Measurements from ENCODE around the gene HCST.
"Not testable (repeated sequence)": the region's sequence is repeated elsewhere in the genome, so short reads cannot be mapped to it uniquely, and the experiment has no call there.

Gene HCST

DNA sequence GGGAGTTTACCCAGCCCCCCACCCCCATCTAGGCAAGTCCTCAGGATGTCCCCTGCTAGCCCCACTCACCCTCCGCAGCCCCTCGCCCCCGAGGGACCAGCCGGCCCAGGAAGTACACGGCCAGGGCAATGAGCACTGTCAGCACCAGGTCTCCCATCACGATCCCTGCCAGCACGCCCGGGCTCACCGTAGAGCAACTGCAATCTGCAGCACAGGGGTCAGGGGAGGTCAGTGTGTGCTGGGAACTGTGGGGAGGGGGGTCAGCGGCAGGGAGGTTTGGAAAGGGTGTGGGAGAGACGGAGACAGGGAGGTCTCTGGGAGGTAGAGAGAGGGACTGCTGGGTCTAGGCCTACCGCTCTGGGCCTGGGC is 5.0 kb downstream of the HCST start:
- DNase-seq = no peak

- no peak for DNase-seq
These were observed 5.7 kb downstream of the HCST start, which contains the start of gene TYROBP for GRCh38 chr19:35908010-35908441. Gene TYROBP (minus strand): TSS chr19:35908295. CDS start chr19:35908228, 67 bp downstream.

DNA sequence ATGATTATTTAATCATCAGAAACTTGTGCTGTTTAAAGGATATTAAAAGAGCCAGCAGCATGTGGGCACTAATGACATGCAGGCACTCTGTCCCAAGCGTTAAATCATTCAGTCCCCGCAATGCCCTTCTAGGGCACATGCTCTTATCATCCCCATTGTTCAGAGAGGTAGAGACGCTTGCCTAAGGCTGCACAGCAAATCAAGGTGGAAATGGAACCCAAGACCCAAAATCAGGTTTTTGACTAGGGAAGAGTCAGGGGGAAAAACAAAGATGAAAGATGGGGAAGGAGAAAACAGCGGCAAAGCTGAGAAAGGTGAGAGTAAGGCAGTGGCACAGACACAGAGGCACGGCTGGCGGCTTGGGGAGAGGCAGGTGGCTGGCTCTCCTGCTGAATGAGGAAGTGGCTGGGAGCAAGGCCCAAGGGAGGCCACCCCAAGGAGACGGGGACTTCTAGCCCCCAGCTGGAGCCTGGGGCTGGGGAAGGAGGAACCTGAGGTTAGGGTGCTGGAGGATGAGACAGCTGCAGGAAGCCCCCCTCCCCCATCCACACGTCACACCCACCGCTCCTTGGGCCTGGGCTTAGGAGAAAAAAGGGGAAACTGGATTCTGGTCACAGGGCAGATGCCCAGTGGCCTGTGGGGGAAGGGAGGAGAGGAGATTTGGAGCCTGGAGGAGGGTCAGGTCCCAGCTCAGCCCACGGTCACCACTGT is 6.8 kb downstream of the HCST start:
- no peak for DNase-seq

- no peak for DNase-seq
These were observed 7.3 kb downstream of the HCST start for GRCh38 chr19:35909684-35910035.

DNA sequence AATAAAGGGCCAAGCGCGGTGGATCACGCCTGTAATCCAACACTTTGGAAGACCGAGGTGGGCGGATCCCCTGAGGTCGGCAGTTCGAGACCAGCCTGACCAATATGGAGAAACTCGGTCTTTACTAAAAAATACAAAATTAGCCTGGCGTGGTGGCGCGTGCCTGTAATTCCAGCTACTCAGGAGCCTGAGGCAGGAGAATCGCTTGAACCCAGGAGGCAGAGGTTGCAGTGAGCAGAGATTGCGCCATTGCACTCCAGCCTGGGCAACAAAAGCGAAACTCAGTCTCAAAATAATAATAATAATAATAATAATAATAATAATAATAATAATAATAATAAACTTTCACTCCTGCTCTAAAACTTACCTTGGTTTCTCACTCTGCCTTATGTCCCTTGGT is 8.0 kb downstream of the HCST start:
- DNase-seq = not testable (repeated sequence)

DNA sequence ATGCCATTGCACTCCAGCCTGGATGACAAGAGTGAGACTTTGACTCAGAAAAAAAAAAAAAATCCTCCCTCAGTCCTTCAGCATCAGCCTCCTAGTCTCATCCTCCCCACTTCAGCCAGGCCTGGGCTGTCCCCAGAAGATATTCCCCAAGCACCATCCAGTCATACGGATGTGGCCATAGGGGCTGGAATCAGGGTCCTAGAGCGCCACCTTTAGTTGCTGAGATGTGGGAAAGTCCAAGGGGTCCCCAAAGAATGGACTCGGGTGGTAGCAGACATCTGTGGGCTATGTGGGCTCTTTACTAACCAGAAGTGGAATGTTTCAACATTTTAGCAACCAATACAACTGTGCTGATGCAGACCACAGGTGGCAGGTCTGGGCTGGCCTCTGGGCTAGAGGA is 8.8 kb downstream of the HCST start:
- no peak for DNase-seq

GRCh38 chr19:35911790-35912189 is 9.5 kb downstream of the HCST start:
- DNase-seq = peak; percentile 51

- peak; percentile 15 for DNase-seq
These were observed 11.3 kb downstream of the HCST start for GRCh38 chr19:35913589-35913988.

DNA sequence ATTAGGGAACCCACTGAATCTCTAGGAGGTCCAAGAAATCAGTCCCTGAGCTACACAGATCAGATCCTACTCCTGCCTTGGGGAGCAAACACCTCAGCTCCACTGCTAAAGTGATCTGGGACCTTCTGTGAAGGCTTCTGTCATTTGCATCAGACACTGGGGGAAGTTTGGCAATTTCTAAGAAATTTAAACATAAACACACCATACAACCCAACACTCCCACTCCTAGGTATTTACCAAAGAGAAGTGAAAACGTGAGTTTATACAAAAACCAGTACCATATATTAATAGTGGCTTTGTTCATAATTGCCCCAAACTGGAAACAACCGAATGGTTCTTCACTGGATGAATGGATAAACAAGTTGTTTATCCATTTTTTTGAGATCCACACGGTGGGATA is 13.1 kb downstream of the HCST start:
- DNase-seq = no peak

DNA sequence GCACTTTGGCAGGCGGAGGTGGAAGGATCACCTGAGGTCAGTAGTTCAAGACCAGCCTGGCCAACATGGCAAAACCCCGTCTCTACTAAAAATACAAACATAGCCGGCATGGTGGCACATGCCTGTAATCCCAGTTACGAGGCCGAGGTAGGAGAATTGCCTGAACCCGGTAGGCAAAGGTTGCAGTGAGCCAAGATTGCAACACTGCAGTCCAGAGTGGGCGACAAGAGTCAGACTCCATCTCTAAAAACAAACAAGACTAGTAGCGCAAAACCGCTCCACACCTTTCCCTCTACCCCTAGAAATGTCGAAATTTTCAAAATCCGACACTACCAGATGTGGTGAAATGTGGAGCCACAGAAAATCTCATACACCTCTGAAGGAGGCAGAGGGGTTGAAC is 17.0 kb downstream of the HCST start:
- DNase-seq = no peak

DNA sequence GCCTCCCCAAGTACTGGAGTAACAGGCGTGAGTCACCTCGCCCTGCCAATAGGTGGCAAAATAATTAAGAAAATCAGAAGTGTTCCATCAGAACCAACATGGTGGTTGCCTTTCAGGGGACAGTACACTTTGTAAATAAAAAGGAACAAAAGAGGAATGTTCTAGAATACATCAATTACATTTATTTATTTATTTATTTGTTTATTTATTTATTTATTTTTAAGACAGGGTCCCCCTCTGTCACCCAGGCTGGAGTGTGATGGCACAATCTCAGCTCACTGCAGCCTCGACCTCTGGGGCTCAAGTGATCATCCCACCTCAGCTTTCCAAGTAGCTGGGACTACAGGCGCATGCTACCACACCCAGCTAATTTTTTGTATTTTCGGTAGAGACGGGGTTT is 18.7 kb downstream of the HCST start:
- DNase-seq = no peak

DNA sequence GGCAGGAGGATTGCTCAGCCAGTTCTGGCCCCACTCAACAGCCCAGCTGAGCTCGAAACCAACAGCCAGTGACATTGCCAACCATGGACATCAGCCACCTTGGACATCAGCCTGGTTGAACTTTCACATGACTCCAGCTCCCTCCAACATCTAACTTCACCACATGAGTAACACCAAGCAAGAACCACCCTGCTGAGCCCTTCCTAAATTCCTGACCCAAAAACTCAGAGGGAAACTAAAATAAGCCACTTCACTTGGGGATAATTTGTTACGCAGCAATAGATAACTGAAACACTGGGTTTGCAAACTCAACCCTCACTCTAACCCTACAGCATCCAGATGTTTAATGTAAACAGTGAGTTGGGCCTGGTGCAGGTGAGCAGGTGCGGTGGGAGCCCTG is 23.2 kb downstream of the HCST start:
- DNase-seq = no peak

DNA sequence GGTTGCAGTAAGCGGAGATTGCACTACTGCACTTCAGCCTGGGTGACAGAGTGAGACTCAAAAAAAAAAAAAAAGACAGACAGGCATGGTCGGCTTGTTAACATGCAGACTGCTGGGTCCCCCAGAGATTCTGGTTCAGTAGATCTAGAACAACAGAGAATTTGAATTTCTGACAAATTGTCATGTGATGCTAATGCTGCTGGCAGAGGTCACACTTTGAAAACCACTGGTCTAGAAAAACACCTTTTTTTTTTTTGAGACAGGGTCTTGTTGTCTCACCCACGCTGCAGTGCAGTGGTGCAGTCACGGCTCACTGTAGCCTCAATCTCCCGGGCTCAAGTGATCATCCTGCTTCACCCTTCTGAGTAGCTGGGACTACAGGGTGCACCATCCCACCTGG is 26.2 kb downstream of the HCST start:
- no peak for DNase-seq

GRCh38 chr19:35929876-35930275 is 27.5 kb downstream of the HCST start:
- DNase-seq = no peak

GRCh38 chr19:35931161-35931873 is 29.0 kb downstream of the HCST start:
- peak; percentile 98 for DNase-seq

GRCh38 chr19:35931874-35932202 is 29.5 kb downstream of the HCST start:
- no peak for DNase-seq

- DNase-seq = no peak
These were observed 30.1 kb downstream of the HCST start for GRCh38 chr19:35932291-35932936.

GRCh38 chr19:35935911-35936737 is 33.8 kb downstream of the HCST start, which contains the start of gene LRFN3:
Gene LRFN3 (plus strand): TSS chr19:35936374. CDS start chr19:35939426, 3,052 bp downstream.
- DNase-seq = peak; percentile 17

DNA sequence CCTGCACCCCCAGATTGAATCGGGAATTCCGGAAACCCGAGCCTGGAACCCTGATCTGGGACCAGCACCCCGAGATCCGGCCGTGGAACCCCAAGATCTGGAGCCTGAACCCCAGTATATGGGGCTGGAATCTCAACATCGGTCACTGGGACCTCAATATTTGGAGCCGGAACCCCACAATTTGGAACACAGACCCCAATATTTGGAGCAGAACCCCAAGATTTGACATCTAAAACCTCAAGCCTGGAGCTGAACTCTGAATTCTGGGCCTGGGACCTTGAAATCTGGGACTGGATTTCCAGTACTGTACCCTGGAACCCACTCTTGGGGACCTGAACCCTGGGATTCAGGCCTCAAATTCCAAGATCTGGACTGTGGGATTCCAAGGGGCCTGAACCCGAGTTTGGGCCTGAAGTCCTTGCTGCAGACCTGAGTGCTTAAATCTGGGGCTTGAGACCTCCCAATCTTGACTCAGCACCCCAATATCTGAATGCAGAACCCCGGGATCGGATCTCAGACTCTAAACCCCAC is 34.5 kb downstream of the HCST start:
- no peak for DNase-seq

DNA sequence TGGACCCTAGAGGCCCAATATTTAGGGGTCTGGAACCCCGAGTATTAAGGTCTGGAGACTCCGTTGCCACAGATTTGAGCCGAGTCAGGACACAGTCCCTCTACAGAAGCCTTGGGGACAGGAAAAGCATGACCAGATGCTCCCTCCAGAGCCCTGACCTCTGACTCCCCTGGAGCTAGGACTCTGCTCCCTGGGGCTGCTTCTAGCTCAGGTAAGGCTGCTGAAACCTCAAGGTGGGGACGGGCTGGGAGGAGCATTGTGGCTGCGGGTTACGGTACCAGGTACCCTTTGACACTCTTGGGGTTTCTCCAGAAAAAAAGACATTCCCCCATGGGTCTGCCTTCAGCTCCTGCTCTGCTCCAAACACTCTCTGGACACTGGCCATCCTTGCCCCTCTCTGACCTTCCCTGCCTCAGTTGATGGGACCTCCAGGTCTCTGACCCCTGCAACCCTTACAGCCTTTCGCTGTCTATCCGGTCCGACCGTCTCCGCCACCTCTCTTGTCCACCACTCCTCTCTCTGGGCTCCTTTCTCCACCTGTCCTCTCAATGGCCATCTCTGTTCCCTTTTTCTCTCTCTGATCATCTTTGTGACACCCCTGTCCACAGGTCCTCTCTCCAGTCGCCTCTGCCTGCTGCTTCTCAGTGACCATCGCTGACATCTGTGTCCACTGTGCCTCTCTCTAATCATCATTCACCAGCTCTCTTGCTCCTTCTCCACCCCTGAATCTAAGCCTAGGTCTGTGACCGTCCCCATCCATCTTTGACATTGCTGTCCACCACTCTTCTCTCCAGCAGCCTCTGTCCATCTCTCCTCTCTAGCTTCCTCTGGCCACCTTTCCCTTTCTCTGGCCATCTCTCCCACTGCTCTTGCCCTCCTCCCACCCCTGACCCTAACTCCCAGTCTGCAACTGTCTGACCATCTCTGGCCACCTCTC is 35.3 kb downstream of the HCST start:
- no peak for DNase-seq

- DNase-seq = no peak
These were observed 36.2 kb downstream of the HCST start for GRCh38 chr19:35938282-35939224.
